ENCODE measurements around the gene STXBP5.

- TF ChIP-seq ZBTB17 (tag by site-specific recombination; IDR thresholded peaks at IDR 0.05) (peak; percentile 75; the same call in 1 of the 2 replicates), KLF7 (tag by site-specific recombination; IDR thresholded peaks at IDR 0.05; ENCODE audit: borderline replicate concordance) (no peak), ZNF473 (tag by site-specific recombination; IDR thresholded peaks at IDR 0.05) (no peak), ZSCAN23 (tag by site-specific recombination; IDR thresholded peaks at IDR 0.05) (no peak), CTCF (tag by site-specific recombination; IDR thresholded peaks at IDR 0.05) (no peak), SP7 (tag by site-specific recombination; IDR thresholded peaks at IDR 0.05) (peak; percentile 20; the same call in 1 of the 2 replicates), ZFP37 (tag by site-specific recombination; IDR thresholded peaks at IDR 0.05) (no peak; the same call in 1 of the 2 replicates), ZNF311 (tag by site-specific recombination; IDR thresholded peaks at IDR 0.05; ENCODE audit: borderline replicate concordance) (no peak), REST (tag by site-specific recombination; IDR thresholded peaks at IDR 0.05) (0 out of 2 replicates have a peak, but pooled peaks have one; percentile 9)
These were observed 1.5 kb upstream of the STXBP5 start for GRCh38 chr6:147202516-147203310.

All from HEK293 (cell line).